CD4-positive, alpha-beta memory T cell (primary cell): ENCODE results near the gene FIGNL1. TPM values are rescaled to one million over a fixed set of nuclear protein-coding genes. Genes with fewer than 3 reads are reported as not detected.
A peak's percentile ranks its signal among the peaks of the same experiment; 100 is the strongest.

Source experiments
- CTCF ChIA-PET: fragments of 350-600 bp; sonication (Branson Sonifier 250); formaldehyde crosslinking; loops from one replicate; lab custom pipeline; 2021; ENCODE audit warnings: inconsistent platforms; ENCODE audit not compliant: partially characterized antibody; lab: Charles Lee
- POLR2A ChIA-PET: fragments of 350-600 bp; sonication (Branson Sonifier 250); formaldehyde crosslinking; loops from one replicate; lab custom pipeline; 2021; ENCODE audit not compliant: partially characterized antibody; lab: Charles Lee
- DNase-seq, 5 donors: peaks; one replicate each; pipeline versions ENCODE4 v3.0.0 to v3.0.0-alpha.2; 2020 to 2022; ENCODE audit warnings: mixed read lengths in 1 of 5
- H3K27ac ChIP-seq: one replicate; pipeline ENCODE4 v1.7.0; 2013; ENCODE audit warnings: low read depth, low read length
- H3K27me3 ChIP-seq: 2 replicates; pipeline ENCODE4 v1.7.0; 2013; ENCODE audit warnings: mild to moderate bottlenecking, low read length, moderate library complexity; ENCODE audit not compliant: insufficient read depth
- H3K36me3 ChIP-seq: 2 replicates; pipeline ENCODE4 v1.7.0; 2013; ENCODE audit warnings: mild to moderate bottlenecking, low read length, moderate library complexity; ENCODE audit not compliant: insufficient read depth
- H3K4me1 ChIP-seq: 2 replicates; pipeline ENCODE4 v1.7.0; 2013; ENCODE audit warnings: mild to moderate bottlenecking, low read length, moderate library complexity; ENCODE audit not compliant: insufficient read depth
- H3K4me3 ChIP-seq, 2 donors: one replicate each; pipeline ENCODE4 v1.7.0; 2013; ENCODE audit warnings: low read length in 2 of 2, mild to moderate bottlenecking in 1 of 2
- H3K9me3 ChIP-seq, 2 donors: one replicate each; pipeline ENCODE4 v1.7.0; 2013; ENCODE audit warnings: low read length in 2 of 2, control low read depth in 1 of 2; ENCODE audit not compliant: control insufficient read depth in 1 of 2
- H3K27ac Mint-ChIP-seq, 7 donors: one replicate each; pipeline ENCODE4 v1.8.0; 2020 to 2021; ENCODE audit warnings: mixed read lengths in 7 of 7, mild to moderate bottlenecking in 6 of 7, inconsistent platforms in 3 of 7, moderate library complexity in 3 of 7
- H3K27me3 Mint-ChIP-seq, 2 donors: one replicate each; pipeline ENCODE4 v1.8.0; 2020 to 2021; ENCODE audit warnings: mixed read lengths in 2 of 2
- H3K36me3 Mint-ChIP-seq, 2 donors: one replicate each; pipeline ENCODE4 v1.8.0; 2020 to 2021; ENCODE audit warnings: mixed read lengths in 2 of 2, inconsistent platforms in 1 of 2, mild to moderate bottlenecking in 1 of 2
- H3K4me1 Mint-ChIP-seq, 4 donors: one replicate each; pipeline ENCODE4 v1.8.0; 2020 to 2021; ENCODE audit warnings: mixed read lengths in 4 of 4, mild to moderate bottlenecking in 1 of 4
- H3K4me3 Mint-ChIP-seq, 8 donors: one replicate each; pipeline ENCODE4 v1.8.0; 2020 to 2021; ENCODE audit warnings: mixed read lengths in 8 of 8, mild to moderate bottlenecking in 7 of 8, moderate library complexity in 6 of 8, inconsistent platforms in 3 of 8
- H3K9me3 Mint-ChIP-seq, 8 donors: one replicate each; pipeline ENCODE4 v1.8.0; 2020 to 2021; ENCODE audit warnings: mixed read lengths in 8 of 8, mild to moderate bottlenecking in 5 of 8, inconsistent platforms in 3 of 8, moderate library complexity in 1 of 8
- intact Hi-C: fragments of 100-400 bp; cut with micrococcal nuclease; formaldehyde crosslinking; loops from one replicate; pipeline ENCODE4 v1.15.1; 2023
- polyA plus RNA-seq, 2 donors: library from polyadenylated mRNA; unstranded; fragments of 300-500 nt; fragmentation: Illumina TruSeq; gene quantifications; one replicate each; pipeline ENCODE4 v1.2.3, GENCODE V29; 2021
- total RNA-seq, 2 experiments: library from RNA; stranded (reverse); gene quantifications; one replicate each; pipeline ENCODE4 v1.2.3, GENCODE V29; 2021

The FIGNL1 gene
- total and polyA plus RNA-seq, 4 experiments from 2014 or later: 4.8 to 17.1 (median 14.2) TPM

DNA sequence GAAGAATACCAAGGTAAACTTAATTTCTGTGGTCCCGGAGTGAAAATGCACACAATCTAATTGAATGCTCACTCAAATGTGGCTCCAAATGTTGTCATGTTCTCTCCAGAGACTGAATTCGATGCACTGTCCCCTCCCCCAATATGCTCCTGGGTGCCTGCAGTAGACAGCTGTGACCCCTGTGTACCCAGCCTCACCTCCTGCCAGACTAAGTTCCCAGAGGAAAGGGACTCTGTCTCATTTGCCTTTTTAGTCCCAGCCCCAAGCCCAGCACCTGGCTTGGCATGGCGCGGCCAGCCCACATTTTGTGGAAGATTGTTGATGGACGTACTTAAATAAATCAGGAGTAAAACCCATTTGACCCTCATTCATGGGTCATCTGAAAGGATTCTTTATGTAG is 21.8 kb upstream of the FIGNL1 start:
- peaks cover 0 to 5% of the 10 kb centered on the region in 2 donors for H3K27me3 Mint-ChIP-seq
- DNase-seq: no peak
- H3K4me3 Mint-ChIP-seq: no peak overlapping the region
- ChIA-PET POLR2A (no interaction called here), CTCF (interaction anchor here (1.4 to 6.4 kb wide), 5 partner anchors 9 to 206 kb away, joined by 4 to 135 read pairs (median 6); no protein-coding TSS in a partner anchor)
- no peaks in the 10 kb centered on the region for H3K9me3 Mint-ChIP-seq
- H3K4me1 Mint-ChIP-seq: peaks cover 2 to 14% (median 9%) of the 10 kb centered on the region in 4 donors
- Histone ChIP-seq H3K4me3 (no peak overlapping the region), H3K27ac (no peak overlapping the region), H3K27me3 (no peaks in the 10 kb centered on the region), H3K9me3 (no peaks in the 10 kb centered on the region), H3K36me3 (no peaks in the 10 kb centered on the region), H3K4me1 (peaks cover 10% of the 10 kb centered on the region)
- H3K27ac Mint-ChIP-seq: peak overlapping the region in 1 of 7 donors; percentile 64
- H3K36me3 Mint-ChIP-seq: no peaks in the 10 kb centered on the region
- intact Hi-C loops: no loop called here

- no peak overlapping the region for H3K4me3 ChIP-seq
- H3K9me3 Mint-ChIP-seq: no peaks in the 10 kb centered on the region
- H3K4me1 ChIP-seq: peaks cover 10% of the 10 kb centered on the region
- H3K27me3 ChIP-seq: no peaks in the 10 kb centered on the region
- peaks cover 2 to 14% (median 9%) of the 10 kb centered on the region in 4 donors for H3K4me1 Mint-ChIP-seq
- H3K27ac ChIP-seq: no peak overlapping the region
- H3K27ac Mint-ChIP-seq: no peak overlapping the region
- H3K4me3 Mint-ChIP-seq: no peak overlapping the region
- peaks cover 0 to 5% of the 10 kb centered on the region in 2 donors for H3K27me3 Mint-ChIP-seq
- no peaks in the 10 kb centered on the region for H3K9me3 ChIP-seq
- intact Hi-C loops: no loop called here
- H3K36me3 Mint-ChIP-seq: no peaks in the 10 kb centered on the region
- H3K36me3 ChIP-seq: no peaks in the 10 kb centered on the region
- ChIA-PET POLR2A (no interaction called here), CTCF (interaction anchor here (0.7 to 6.4 kb wide), 11 partner anchors 52 to 700 kb away, joined by 3 to 174 read pairs (median 6); no protein-coding TSS in a partner anchor)
- DNase-seq: no peak
Measured at GRCh38 chr7:50470250-50471163, 20.4 kb upstream of the FIGNL1 start.

- peaks cover 10% of the 10 kb centered on the region for H3K4me1 ChIP-seq
- H3K36me3 ChIP-seq: no peaks in the 10 kb centered on the region
- intact Hi-C loops: no loop called here
- peaks cover 2 to 14% (median 9%) of the 10 kb centered on the region in 4 donors for H3K4me1 Mint-ChIP-seq
- ChIA-PET POLR2A (no interaction called here), CTCF (interaction anchor here (0.7 to 6.4 kb wide), 18 partner anchors 9 to 692 kb away, joined by 3 to 174 read pairs (median 8); no protein-coding TSS in a partner anchor)
- no peak overlapping the region for H3K4me3 ChIP-seq
- H3K27ac ChIP-seq: no peak overlapping the region
- no peaks in the 10 kb centered on the region for H3K27me3 ChIP-seq
- peaks cover 0 to 4% of the 10 kb centered on the region in 2 donors for H3K27me3 Mint-ChIP-seq
- H3K36me3 Mint-ChIP-seq: no peaks in the 10 kb centered on the region
- H3K9me3 ChIP-seq: no peaks in the 10 kb centered on the region
- DNase-seq: no peak
- H3K4me3 Mint-ChIP-seq: no peak overlapping the region
- no peaks in the 10 kb centered on the region for H3K9me3 Mint-ChIP-seq
- H3K27ac Mint-ChIP-seq: no peak overlapping the region
Measured at GRCh38 chr7:50469181-50469580, 19.0 kb upstream of the FIGNL1 start.

DNA sequence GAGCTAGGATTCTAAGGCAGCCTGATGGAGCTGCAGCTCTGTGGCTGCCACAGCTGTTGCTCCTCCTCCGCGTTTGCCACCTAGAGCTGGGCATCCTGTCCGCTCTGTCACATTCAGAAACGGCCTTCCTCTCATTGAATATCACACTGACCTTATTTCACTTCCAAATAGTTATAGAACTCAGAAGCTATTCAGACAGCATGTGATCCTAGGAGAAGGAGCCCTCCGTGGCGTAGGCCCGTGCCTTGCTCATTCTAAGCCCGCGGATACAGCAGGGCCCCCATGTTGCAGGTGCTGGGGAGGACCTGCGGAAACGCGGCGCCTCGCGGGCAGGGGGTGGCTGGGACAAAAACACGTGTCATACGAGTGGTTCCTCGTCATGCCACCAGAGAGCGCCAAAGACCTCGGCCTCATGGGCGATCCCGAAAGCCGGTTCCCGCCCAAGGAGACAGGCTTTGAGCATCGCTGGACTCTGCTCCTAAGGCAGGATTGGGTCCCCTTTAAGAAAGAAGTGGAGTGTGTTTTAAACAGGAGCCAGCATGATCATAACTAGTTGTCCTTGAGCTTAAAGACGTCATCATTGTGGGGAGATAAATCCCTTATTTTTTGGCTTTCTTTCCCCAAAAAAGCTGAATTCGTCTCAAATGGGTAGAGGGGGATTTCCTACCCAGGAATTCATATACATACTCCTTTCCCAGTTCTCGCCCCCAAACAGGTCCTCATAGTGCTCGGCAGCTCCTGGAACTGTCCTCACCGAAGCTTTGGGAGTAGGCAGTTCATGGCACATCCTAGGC is 17.9 kb upstream of the FIGNL1 start:
- H3K9me3 ChIP-seq: no peaks in the 10 kb centered on the region
- Mint-ChIP-seq H3K4me3 (peak overlapping the region; percentile 18 to 79 (median 64)), H3K9me3 (no peaks in the 10 kb centered on the region), H3K27me3 (peaks cover 0 to 3% of the 10 kb centered on the region in 2 donors), H3K4me1 (peaks cover 2 to 14% (median 9%) of the 10 kb centered on the region in 4 donors), H3K27ac (peak overlapping the region in 5 of 7 donors; percentile 55 to 88 (median 81)), H3K36me3 (no peaks in the 10 kb centered on the region)
- ChIA-PET POLR2A (interaction anchor here (0.7 to 1.6 kb wide), 4 partner anchors 18 to 375 kb away, joined by 3 to 4 read pairs (median 3); partner anchors contain the start of genes FIGNL1 and ZPBP), CTCF (interaction anchor here (0.6 to 6.4 kb wide), 63 partner anchors 10 to 693 kb away, joined by 3 to 174 read pairs (median 4); partner anchors contain the start of genes FIGNL1 and ZPBP)
- peaks cover 10% of the 10 kb centered on the region for H3K4me1 ChIP-seq
- no peaks in the 10 kb centered on the region for H3K36me3 ChIP-seq
- no peaks in the 10 kb centered on the region for H3K27me3 ChIP-seq
- DNase-seq: peak; percentile 72 to 78 (median 74)
- no peak overlapping the region for H3K27ac ChIP-seq
- peak overlapping the region in 1 of 2 donors; percentile 6 for H3K4me3 ChIP-seq
- intact Hi-C loops: loop anchor here (1.0 to 2.0 kb wide), 9 partner anchors 18 to 693 kb away; partner anchors contain the start of gene FIGNL1

GRCh38 chr7:50466815-50467585 is 16.9 kb upstream of the FIGNL1 start:
- POLR2A ChIA-PET: interaction anchor here (0.7 to 1.6 kb wide), 4 partner anchors 17 to 374 kb away, joined by 3 to 4 read pairs (median 3); partner anchors contain the start of genes FIGNL1 and ZPBP
- no peaks in the 10 kb centered on the region for H3K9me3 Mint-ChIP-seq
- DNase-seq: no peak
- Histone ChIP-seq H3K27me3 (no peaks in the 10 kb centered on the region), H3K4me3 (no peak overlapping the region), H3K9me3 (no peaks in the 10 kb centered on the region), H3K36me3 (no peaks in the 10 kb centered on the region), H3K27ac (no peak overlapping the region), H3K4me1 (peaks cover 10% of the 10 kb centered on the region)
- H3K36me3 Mint-ChIP-seq: no peaks in the 10 kb centered on the region
- intact Hi-C loops: loop anchor here (2.0 kb wide), 1 partner anchor 600 kb away; no protein-coding TSS in a partner anchor
- CTCF ChIA-PET: interaction anchor here (0.6 to 6.4 kb wide), 42 partner anchors 11 to 694 kb away, joined by 3 to 174 read pairs (median 4); partner anchors contain the start of genes FIGNL1 and ZPBP
- peaks cover 2 to 14% (median 9%) of the 10 kb centered on the region in 4 donors for H3K4me1 Mint-ChIP-seq
- no peak overlapping the region for H3K27ac Mint-ChIP-seq
- H3K4me3 Mint-ChIP-seq: peak overlapping the region in 3 of 8 donors; percentile 63 to 73 (median 66)
- peaks cover 2 to 3% of the 10 kb centered on the region in 2 donors for H3K27me3 Mint-ChIP-seq

DNA sequence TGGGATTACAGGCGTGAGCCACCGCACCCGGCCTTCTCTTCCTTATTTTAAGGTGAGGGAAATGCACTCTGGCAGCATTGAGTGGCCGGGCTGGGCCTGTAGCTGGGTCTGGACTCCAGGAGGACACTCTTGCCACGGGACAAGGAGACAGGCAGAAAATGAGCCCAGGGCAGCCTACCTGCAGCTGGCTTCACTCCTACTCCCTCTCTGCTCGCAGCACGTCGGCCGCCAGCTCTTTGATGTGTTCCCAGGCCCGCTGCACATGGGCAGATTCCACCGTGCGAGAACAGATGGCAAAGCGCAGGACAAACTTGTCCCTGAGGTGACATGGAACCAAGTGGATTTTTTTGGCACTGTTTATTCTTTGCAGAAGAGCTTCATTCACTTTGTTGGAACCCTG is 12.9 kb upstream of the FIGNL1 start:
- H3K4me3 Mint-ChIP-seq: no peak overlapping the region
- ChIA-PET POLR2A (no interaction called here), CTCF (interaction anchor here (0.7 to 1.7 kb wide), 5 partner anchors 170 to 713 kb away, joined by 3 to 7 read pairs (median 3); no protein-coding TSS in a partner anchor)
- H3K27me3 ChIP-seq: no peaks in the 10 kb centered on the region
- no peak overlapping the region for H3K27ac ChIP-seq
- no peak overlapping the region for H3K27ac Mint-ChIP-seq
- H3K4me3 ChIP-seq: no peak overlapping the region
- no peaks in the 10 kb centered on the region for H3K36me3 Mint-ChIP-seq
- no peaks in the 10 kb centered on the region for H3K9me3 Mint-ChIP-seq
- H3K36me3 ChIP-seq: no peaks in the 10 kb centered on the region
- no peak for DNase-seq
- intact Hi-C loops: no loop called here
- H3K4me1 Mint-ChIP-seq: peaks cover under 1 to 9% (median 6%) of the 10 kb centered on the region in 4 donors
- H3K4me1 ChIP-seq: peaks cover 5% of the 10 kb centered on the region
- H3K9me3 ChIP-seq: no peaks in the 10 kb centered on the region
- peaks cover 2 to 3% of the 10 kb centered on the region in 2 donors for H3K27me3 Mint-ChIP-seq
